Measurements from ENCODE around the gene NFXL1. TPM values are rescaled to one million over a fixed set of nuclear protein-coding genes. Genes with fewer than 3 reads are reported as not detected.

Gene NFXL1
- total RNA-seq, 2 experiments from 2014 or later = 13.2 to 14.4 TPM

GRCh38 chr4:47830265-47831025 is 83.9 kb downstream of the NFXL1 start:
- Mint-ChIP-seq H3K4me1 (peaks cover 16% of the 10 kb centered on the region), H3K27ac (no peak overlapping the region), H3K4me3 (no peak overlapping the region), H3K9me3 (peaks cover 3% of the 10 kb centered on the region), H3K36me3 (no peaks in the 10 kb centered on the region), H3K27me3 (peaks cover 28% of the 10 kb centered on the region)
- DNase-seq = no peak

GRCh38 chr4:47829438-47829837 is 84.9 kb downstream of the NFXL1 start:
- Mint-ChIP-seq H3K4me1 (peaks cover 14% of the 10 kb centered on the region), H3K27ac (no peak overlapping the region), H3K36me3 (no peaks in the 10 kb centered on the region), H3K9me3 (peaks cover 3% of the 10 kb centered on the region), H3K4me3 (no peak overlapping the region), H3K27me3 (peaks cover 28% of the 10 kb centered on the region)
- DNase-seq = no peak

GRCh38 chr4:47827343-47828047 is 86.9 kb downstream of the NFXL1 start:
- H3K4me3 Mint-ChIP-seq = no peak overlapping the region
- DNase-seq = no peak
- no peaks in the 10 kb centered on the region for H3K36me3 Mint-ChIP-seq
- H3K27ac Mint-ChIP-seq = no peak overlapping the region
- H3K9me3 Mint-ChIP-seq = no peaks in the 10 kb centered on the region
- peaks cover 10% of the 10 kb centered on the region for H3K27me3 Mint-ChIP-seq
- H3K4me1 Mint-ChIP-seq = peaks cover 14% of the 10 kb centered on the region

GRCh38 chr4:47824840-47825239 is 89.5 kb downstream of the NFXL1 start:
- H3K27ac Mint-ChIP-seq = no peak overlapping the region
- H3K9me3 Mint-ChIP-seq = no peaks in the 10 kb centered on the region
- DNase-seq = no peak
- peaks cover 7% of the 10 kb centered on the region for H3K27me3 Mint-ChIP-seq
- no peak overlapping the region for H3K4me3 Mint-ChIP-seq
- peaks cover 10% of the 10 kb centered on the region for H3K4me1 Mint-ChIP-seq
- no peaks in the 10 kb centered on the region for H3K36me3 Mint-ChIP-seq

- DNase-seq = no peak
- peaks cover 14% of the 10 kb centered on the region for H3K27me3 Mint-ChIP-seq
Measured at GRCh38 chr4:47819178-47819577, 95.2 kb downstream of the NFXL1 start.

GRCh38 chr4:47817275-47817674 is 97.1 kb downstream of the NFXL1 start:
- no peak for DNase-seq
- no peaks in the 10 kb centered on the region for H3K9me3 Mint-ChIP-seq
- peaks cover 4% of the 10 kb centered on the region for H3K4me1 Mint-ChIP-seq
- H3K36me3 Mint-ChIP-seq = no peaks in the 10 kb centered on the region
- H3K27ac Mint-ChIP-seq = no peak overlapping the region
- H3K27me3 Mint-ChIP-seq = peaks cover 11% of the 10 kb centered on the region
- no peak overlapping the region for H3K4me3 Mint-ChIP-seq

More at GRCh38 chr4:47819178-47819577, 95.2 kb downstream of the NFXL1 start:
- Mint-ChIP-seq H3K9me3 (no peaks in the 10 kb centered on the region), H3K27ac (no peak overlapping the region), H3K4me1 (peaks cover 4% of the 10 kb centered on the region), H3K36me3 (no peaks in the 10 kb centered on the region), H3K4me3 (no peak overlapping the region)

GRCh38 chr4:47816748-47817147 is 97.6 kb downstream of the NFXL1 start:
- DNase-seq = no peak
- Mint-ChIP-seq H3K36me3 (no peaks in the 10 kb centered on the region), H3K27me3 (peaks cover 11% of the 10 kb centered on the region), H3K4me3 (no peak overlapping the region), H3K27ac (no peak overlapping the region), H3K4me1 (peaks cover 4% of the 10 kb centered on the region), H3K9me3 (no peaks in the 10 kb centered on the region)

- Mint-ChIP-seq H3K9me3 (no peaks in the 10 kb centered on the region), H3K4me1 (peaks cover 4% of the 10 kb centered on the region), H3K4me3 (no peak overlapping the region), H3K27me3 (peaks cover 11% of the 10 kb centered on the region), H3K27ac (no peak overlapping the region), H3K36me3 (no peaks in the 10 kb centered on the region)
- DNase-seq = no peak
Measured at GRCh38 chr4:47814618-47815295, 99.6 kb downstream of the NFXL1 start.

GRCh38 chr4:47809654-47810203 is 104.7 kb downstream of the NFXL1 start:
- Mint-ChIP-seq H3K4me1 (no peaks in the 10 kb centered on the region), H3K9me3 (no peaks in the 10 kb centered on the region), H3K27me3 (no peaks in the 10 kb centered on the region), H3K36me3 (no peaks in the 10 kb centered on the region), H3K4me3 (no peak overlapping the region), H3K27ac (no peak overlapping the region)
- DNase-seq = no peak

GRCh38 chr4:47804598-47804997 is 109.8 kb downstream of the NFXL1 start:
- Mint-ChIP-seq H3K4me3 (no peak overlapping the region), H3K27ac (no peak overlapping the region), H3K4me1 (no peaks in the 10 kb centered on the region), H3K36me3 (no peaks in the 10 kb centered on the region), H3K9me3 (no peaks in the 10 kb centered on the region), H3K27me3 (no peaks in the 10 kb centered on the region)
- no peak for DNase-seq

- no peak overlapping the region for H3K4me3 Mint-ChIP-seq
- no peak for DNase-seq
- H3K9me3 Mint-ChIP-seq = no peaks in the 10 kb centered on the region
Measured at GRCh38 chr4:47801481-47802002, 112.8 kb downstream of the NFXL1 start.

GRCh38 chr4:47798165-47798564 is 116.2 kb downstream of the NFXL1 start:
- H3K27me3 Mint-ChIP-seq = no peaks in the 10 kb centered on the region
- no peak for DNase-seq
- H3K27ac Mint-ChIP-seq = no peak overlapping the region
- H3K9me3 Mint-ChIP-seq = no peaks in the 10 kb centered on the region
- H3K36me3 Mint-ChIP-seq = no peaks in the 10 kb centered on the region
- H3K4me1 Mint-ChIP-seq = no peaks in the 10 kb centered on the region
- no peak overlapping the region for H3K4me3 Mint-ChIP-seq

More at GRCh38 chr4:47801481-47802002, 112.8 kb downstream of the NFXL1 start:
- H3K27me3 Mint-ChIP-seq = no peaks in the 10 kb centered on the region
- H3K36me3 Mint-ChIP-seq = no peaks in the 10 kb centered on the region
- H3K27ac Mint-ChIP-seq = no peak overlapping the region
- H3K4me1 Mint-ChIP-seq = no peaks in the 10 kb centered on the region

All from activated naive CD8-positive, alpha-beta T cell treated with anti-CD3 and anti-CD28 coated beads for 36 hours (primary cell).